ENCODE results near the gene GADD45G.

The GADD45G gene

DNA sequence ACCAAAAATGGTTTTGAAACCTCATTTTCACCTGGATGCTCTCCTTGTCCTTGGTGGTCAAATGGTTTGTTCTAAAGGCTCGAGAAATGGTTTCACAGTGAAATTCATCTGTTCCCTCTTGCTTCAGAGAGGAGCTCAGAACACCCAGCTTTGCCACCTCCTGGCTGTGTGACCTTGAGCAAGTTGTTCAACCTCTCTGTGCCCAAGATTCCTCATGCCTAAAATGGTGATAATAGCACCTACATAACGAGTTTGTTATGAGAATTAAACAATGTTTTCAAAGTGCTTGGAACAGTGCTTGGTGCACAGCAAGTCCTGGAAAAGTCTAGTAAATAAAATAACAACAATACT, 6.5 kb upstream of the GADD45G start:
- H3K27me3 Mint-ChIP-seq, result peaks cover 9 to 11% of the 10 kb centered on the region in 2 donors
- DNase-seq (no peak), ATAC-seq (replicated peaks) (no peak)
- no peak overlapping the region for H3K27ac Mint-ChIP-seq
- no peaks in the 10 kb centered on the region for H3K9me3 Mint-ChIP-seq
- peaks cover 0 to 5% of the 10 kb centered on the region in 2 donors for H3K4me1 Mint-ChIP-seq
- H3K36me3 Mint-ChIP-seq, result no peaks in the 10 kb centered on the region
- H3K4me3 Mint-ChIP-seq, result no peak overlapping the region

DNA sequence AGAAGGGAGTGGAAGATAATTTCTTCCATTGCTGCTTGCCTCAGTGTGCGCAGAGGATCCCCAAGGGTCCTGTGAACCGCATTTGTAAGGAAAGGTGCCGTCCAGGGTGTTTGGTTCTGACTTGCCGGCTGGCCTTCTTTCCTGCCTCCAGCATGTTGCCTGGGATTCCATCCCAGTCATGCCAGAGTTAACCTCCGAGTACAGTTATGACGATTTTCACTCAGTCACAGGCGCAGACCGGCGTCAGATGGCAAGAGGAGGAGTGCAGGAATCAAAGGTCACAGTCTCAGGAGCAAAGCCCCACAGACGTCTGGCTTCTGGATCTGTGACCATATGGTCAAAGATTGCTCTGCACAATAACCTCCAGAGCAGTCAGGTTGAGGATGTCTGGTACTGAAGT, 5.9 kb upstream of the GADD45G start:
- Mint-ChIP-seq H3K27ac (no peak overlapping the region), H3K4me1 (peaks cover 0 to 10% of the 10 kb centered on the region in 2 donors), H3K4me3 (no peak overlapping the region), H3K27me3 (peaks cover 6 to 11% of the 10 kb centered on the region in 2 donors), H3K9me3 (no peaks in the 10 kb centered on the region), H3K36me3 (no peaks in the 10 kb centered on the region)
- no peak for DNase-seq
- no peak for ATAC-seq (replicated peaks)

DNA sequence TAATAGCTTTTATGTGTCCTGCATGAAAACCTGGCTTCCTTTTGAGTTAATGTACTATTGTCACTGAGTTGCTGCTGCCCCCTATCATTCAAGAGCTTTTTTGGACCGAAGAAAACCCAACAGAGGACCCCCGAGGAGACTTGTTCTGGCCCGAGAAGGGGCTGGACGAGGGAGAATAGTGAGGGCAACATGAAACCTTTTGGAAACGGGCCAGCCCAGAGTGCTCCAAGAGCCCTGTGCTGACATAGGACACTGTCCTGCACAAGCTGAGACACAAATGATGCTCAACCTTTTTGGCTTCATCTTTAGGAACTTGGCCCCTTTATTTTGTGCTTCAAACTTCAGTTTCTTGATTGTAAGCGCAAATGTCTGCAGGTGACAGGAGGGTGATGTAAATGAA, 4.0 kb upstream of the GADD45G start:
- H3K4me3 Mint-ChIP-seq, result no peak overlapping the region
- no peak for ATAC-seq (replicated peaks)
- no peaks in the 10 kb centered on the region for H3K9me3 Mint-ChIP-seq
- H3K27ac Mint-ChIP-seq, result no peak overlapping the region
- peaks cover 7 to 22% of the 10 kb centered on the region in 2 donors for H3K4me1 Mint-ChIP-seq
- peaks cover 2 to 4% of the 10 kb centered on the region in 2 donors for H3K36me3 Mint-ChIP-seq
- peaks cover 0 to 5% of the 10 kb centered on the region in 2 donors for H3K27me3 Mint-ChIP-seq
- no peak for DNase-seq

DNA sequence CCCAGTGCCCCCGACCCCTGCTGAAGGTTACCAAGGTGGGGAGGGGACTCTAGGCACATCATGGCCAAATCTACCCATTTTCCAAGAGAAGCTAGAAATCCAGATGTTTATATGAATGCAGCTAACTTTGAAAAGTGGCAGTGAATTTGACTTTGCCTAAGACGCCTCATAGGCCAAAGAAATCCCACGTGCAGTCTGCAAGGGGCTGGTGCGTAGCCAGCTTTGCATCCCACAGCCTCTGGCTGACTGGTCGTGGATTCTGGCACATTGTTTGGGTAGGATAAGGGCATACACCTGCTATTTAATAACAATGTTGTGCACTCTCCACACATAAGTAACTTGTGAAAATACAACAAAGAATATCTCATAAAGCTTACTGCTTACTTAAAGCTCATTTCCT, 3.5 kb upstream of the GADD45G start:
- Mint-ChIP-seq H3K4me3 (no peak overlapping the region), H3K27ac (no peak overlapping the region), H3K27me3 (peaks cover 0 to 5% of the 10 kb centered on the region in 2 donors), H3K4me1 (peaks cover 11 to 27% of the 10 kb centered on the region in 2 donors), H3K9me3 (no peaks in the 10 kb centered on the region), H3K36me3 (peaks cover 4 to 6% of the 10 kb centered on the region in 2 donors)
- ATAC-seq (replicated peaks) (no peak), DNase-seq (no peak)

DNA sequence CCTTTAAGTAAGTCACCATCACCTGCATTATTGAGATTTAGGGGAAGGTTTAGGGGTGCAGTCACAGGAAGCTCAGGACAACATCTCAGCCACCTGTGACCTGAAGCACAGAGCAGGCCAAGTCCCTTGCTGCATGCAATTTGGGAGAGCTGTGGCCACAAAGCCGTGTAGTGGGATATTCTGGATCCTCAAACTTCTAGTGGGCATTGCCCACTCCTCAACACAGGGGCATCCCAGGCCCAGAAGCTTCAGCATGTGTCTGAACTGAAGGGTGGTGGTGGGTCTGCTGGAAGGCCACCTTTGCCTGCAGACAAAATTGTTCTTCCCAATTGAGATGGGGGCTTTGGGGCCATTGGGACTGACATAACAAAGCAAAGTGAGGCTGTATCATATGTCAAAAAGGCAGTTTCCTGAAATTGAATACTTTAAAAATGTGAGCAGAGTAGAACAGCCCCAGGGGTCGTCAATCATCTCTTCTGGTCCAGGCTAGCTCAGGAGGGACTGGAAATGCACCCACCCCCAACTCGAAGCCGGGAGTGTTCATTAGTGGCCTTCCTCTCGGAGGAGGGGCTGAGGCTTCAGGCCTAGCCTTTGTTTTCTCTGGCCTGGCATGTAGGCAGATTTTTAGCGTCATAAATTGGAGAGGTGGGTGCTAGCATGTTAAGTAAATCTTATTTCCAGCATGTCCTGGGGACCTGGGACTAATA, 2.8 kb upstream of the GADD45G start:
- peaks cover 0 to 5% of the 10 kb centered on the region in 2 donors for H3K27me3 Mint-ChIP-seq
- H3K27ac Mint-ChIP-seq, result no peak overlapping the region
- H3K4me3 Mint-ChIP-seq, result no peak overlapping the region
- H3K9me3 Mint-ChIP-seq, result no peaks in the 10 kb centered on the region
- peaks cover 9 to 10% of the 10 kb centered on the region in 2 donors for H3K36me3 Mint-ChIP-seq
- ATAC-seq (replicated peaks) (no peak), DNase-seq (no peak)
- H3K4me1 Mint-ChIP-seq, result peaks cover 18 to 34% of the 10 kb centered on the region in 2 donors

DNA sequence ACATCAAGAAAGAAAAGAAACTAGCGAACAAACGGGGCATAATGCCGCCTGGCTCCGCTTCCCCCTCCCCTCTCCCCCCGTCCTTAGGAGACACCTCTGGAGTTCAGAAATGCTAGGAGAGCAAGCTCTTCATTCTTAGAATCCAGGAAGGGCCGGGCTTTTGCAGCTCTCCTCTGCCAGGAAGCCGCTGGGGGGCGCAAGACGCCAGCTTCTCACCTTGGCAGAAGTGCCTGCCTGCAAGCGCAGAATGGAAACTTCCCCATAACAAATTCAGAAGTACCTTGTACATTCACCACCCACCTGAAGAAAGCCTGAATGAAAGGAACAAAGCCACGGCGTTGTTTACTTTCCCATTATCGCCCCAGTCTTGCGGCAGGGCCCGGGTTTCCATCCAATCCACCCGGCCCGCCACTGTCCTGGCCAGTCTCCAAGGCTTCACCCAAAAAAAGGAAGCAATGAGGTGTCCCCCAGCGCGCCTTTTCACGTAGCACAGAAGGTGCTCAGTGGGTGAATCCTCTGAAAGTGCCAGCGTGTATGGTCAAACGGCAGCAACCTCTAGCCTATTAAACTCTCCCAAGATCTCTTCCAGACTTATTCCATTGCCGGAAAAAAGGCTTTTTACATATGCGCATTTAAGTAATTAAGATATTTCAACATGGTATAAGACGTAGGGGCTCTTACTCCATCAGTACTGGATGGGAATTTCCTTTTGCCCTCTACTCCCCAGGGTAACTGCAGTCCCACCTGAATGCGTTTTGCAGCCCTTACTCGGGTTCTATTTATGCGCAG, 1.6 kb upstream of the GADD45G start:
- ATAC-seq (replicated peaks) (peak; percentile 40 to 42), DNase-seq (peak; percentile 79)
- Mint-ChIP-seq H3K27me3 (peaks cover 0 to 5% of the 10 kb centered on the region in 2 donors), H3K27ac (peak overlapping the region; percentile 79), H3K4me1 (peaks cover 18 to 34% of the 10 kb centered on the region in 2 donors), H3K9me3 (no peaks in the 10 kb centered on the region), H3K4me3 (peak overlapping the region; percentile 87 to 92), H3K36me3 (peaks cover 9 to 10% of the 10 kb centered on the region in 2 donors)

DNA sequence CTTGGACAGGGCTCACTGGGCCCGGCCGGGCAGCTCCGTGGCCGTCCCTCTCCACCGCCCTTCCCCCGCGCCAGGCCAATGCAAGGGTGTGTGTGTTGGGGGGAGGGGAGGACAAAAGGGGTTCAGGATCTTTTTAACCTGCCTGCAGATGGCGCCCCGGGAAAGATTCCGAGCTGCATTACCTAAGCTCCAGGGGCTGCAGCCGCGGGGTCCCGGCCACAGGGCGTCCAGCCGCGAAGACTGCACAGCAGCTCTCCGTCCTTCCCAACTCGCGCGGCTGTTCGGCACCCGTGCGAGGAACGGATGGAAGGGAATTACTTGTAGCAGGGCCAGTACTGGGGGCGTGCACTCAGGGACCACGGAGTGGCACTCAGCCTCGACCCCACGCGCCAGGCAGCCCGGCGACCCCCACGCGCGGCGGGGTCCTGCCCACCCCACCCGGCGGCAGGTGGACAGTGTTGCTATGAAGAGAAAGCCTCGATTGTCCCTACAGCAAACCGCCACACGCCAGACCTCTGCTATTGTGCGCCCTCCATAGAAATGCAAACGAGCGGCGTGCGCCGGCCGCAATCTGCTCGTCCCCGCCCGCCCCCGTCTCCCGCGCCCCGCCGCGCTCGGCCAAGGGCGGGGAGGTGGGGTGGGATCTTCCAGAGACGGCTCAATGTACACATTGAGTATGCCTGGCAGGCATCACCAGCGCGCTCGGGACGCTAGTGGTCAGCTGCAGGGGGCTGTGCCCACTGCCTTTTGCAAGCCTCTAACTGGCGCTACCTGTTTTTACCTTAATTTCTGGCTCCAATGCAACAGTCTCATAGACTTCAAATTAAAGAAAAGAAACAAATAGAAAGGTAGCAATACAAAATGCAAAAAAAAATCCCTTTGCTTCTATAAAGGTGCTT, 796 bp upstream of the GADD45G start:
- Mint-ChIP-seq H3K36me3 (peaks cover 9 to 10% of the 10 kb centered on the region in 2 donors), H3K4me3 (peak overlapping the region; percentile 87 to 92), H3K27ac (peak overlapping the region; percentile 59), H3K27me3 (peaks cover 0 to 5% of the 10 kb centered on the region in 2 donors), H3K4me1 (peaks cover 18 to 34% of the 10 kb centered on the region in 2 donors), H3K9me3 (no peaks in the 10 kb centered on the region)
- peak; percentile 43 for DNase-seq
- peak; percentile 1 to 10 for ATAC-seq (replicated peaks)

DNA sequence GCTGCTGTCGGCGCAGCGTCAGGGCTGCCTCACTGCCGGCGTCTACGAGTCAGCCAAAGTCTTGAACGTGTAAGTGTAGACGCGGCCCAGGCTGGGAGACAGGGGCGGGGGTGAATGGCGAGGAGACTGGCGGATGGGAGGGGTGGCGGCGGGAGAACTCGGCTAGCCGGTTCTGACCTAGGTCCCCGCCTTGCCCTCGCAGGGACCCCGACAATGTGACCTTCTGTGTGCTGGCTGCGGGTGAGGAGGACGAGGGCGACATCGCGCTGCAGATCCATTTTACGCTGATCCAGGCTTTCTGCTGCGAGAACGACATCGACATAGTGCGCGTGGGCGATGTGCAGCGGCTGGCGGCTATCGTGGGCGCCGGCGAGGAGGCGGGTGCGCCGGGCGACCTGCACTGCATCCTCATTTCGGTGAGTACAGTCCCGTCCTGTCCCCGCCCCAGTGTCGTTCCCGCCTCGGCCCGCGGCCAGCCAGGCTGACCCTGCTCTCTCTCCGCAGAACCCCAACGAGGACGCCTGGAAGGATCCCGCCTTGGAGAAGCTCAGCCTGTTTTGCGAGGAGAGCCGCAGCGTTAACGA, 745 bp downstream of the GADD45G start:
- peaks cover 9 to 10% of the 10 kb centered on the region in 2 donors for H3K36me3 Mint-ChIP-seq
- DNase-seq, result peak; percentile 49
- peak overlapping the region; percentile 87 to 91 for H3K4me3 Mint-ChIP-seq
- ATAC-seq (replicated peaks), result peak; percentile 47
- peaks cover 18 to 34% of the 10 kb centered on the region in 2 donors for H3K4me1 Mint-ChIP-seq
- no peaks in the 10 kb centered on the region for H3K9me3 Mint-ChIP-seq
- H3K27me3 Mint-ChIP-seq, result peaks cover 8 to 9% of the 10 kb centered on the region in 2 donors
- peak overlapping the region; percentile 92 for H3K27ac Mint-ChIP-seq

DNA sequence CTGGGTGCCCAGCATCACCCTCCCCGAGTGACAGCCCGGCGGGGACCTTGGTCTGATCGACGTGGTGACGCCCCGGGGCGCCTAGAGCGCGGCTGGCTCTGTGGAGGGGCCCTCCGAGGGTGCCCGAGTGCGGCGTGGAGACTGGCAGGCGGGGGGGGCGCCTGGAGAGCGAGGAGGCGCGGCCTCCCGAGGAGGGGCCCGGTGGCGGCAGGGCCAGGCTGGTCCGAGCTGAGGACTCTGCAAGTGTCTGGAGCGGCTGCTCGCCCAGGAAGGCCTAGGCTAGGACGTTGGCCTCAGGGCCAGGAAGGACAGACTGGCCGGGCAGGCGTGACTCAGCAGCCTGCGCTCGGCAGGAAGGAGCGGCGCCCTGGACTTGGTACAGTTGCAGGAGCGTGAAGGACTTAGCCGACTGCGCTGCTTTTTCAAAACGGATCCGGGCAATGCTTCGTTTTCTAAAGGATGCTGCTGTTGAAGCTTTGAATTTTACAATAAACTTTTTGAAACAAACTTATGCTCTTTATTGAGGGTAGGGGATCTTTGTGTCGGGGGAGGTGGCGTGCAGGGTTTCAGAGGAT, 1.3 kb downstream of the GADD45G start:
- peak; percentile 21 to 25 for ATAC-seq (replicated peaks)
- Mint-ChIP-seq H3K27ac (peak overlapping the region; percentile 92), H3K4me3 (peak overlapping the region; percentile 87 to 91), H3K9me3 (no peaks in the 10 kb centered on the region), H3K27me3 (peaks cover 7 to 11% of the 10 kb centered on the region in 2 donors), H3K36me3 (peaks cover 9 to 10% of the 10 kb centered on the region in 2 donors), H3K4me1 (peaks cover 18 to 34% of the 10 kb centered on the region in 2 donors)
- peak; percentile 23 for DNase-seq

DNA sequence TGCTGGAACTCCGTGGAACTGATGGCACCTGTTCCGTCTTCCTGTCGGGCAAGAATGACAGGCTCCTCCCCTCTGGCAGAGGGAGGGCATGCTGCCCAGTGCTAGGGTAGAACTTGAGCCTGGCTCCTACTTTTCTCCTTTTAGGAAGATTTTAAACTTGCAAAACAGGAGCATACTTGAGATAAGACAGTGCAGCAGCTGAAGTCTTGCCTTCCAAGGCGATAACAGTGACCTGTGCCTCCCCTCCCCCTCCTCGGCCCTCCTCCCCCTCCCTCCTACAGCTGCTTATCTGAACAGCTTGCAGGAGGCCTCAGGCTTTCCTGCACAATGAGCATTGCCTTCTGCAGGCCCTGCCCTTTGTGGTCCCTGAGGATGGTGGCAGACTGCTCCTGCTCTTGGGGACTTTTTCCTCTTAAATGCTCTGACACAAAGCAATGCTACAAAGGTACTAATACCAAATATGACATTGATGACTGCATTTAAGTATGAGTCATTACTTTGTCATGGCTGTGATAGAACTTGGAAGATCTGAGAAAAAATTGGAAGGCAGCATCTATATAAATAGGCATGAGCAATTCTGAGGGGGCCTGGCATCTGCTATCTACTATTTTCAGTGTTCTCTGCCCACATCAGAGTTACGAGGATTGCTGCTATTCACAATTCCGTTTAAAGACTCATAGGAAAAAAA, 2.0 kb downstream of the GADD45G start:
- peak in 1 of 2 donors; percentile 12 for ATAC-seq (replicated peaks)
- H3K9me3 Mint-ChIP-seq, result peaks cover 0 to 2% of the 10 kb centered on the region in 2 donors
- peaks cover 7 to 11% of the 10 kb centered on the region in 2 donors for H3K27me3 Mint-ChIP-seq

DNA sequence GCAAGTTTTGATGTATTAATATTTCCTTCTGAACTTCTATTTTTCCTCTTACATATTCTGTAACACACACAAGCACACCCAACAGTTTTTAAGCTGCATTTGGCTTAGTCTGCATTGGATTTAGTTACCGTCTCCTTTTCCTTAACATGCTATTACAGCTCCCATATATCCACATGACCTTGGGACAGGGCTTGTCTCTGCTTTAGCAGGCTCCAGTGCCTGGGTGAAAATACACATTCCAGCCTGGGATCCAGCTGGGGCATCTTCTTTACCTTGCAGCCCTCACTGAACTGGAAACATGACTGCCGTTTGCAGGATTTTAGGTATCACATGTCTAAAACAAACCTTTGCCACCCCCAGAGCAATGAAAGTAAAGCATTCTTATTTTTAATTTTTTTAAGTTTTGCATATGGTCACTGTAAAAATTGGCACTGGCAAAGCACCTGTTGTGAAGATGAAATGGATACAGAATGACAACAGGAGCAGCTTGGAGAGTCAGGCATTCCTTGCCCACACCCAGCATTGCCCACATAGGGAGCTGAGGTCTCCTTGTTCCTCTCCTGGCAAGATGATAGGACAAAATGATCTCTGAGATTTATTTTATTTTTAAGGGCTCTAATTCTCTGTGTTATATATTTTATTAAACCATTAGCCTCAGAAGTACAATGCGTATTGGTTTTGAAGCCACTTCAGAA, 4.0 kb downstream of the GADD45G start:
- Mint-ChIP-seq H3K9me3 (peaks cover 6 to 8% of the 10 kb centered on the region in 2 donors), H3K27me3 (peaks cover 7 to 19% of the 10 kb centered on the region in 2 donors), H3K4me1 (peaks cover 18 to 25% of the 10 kb centered on the region in 2 donors), H3K4me3 (no peak overlapping the region), H3K36me3 (peaks cover 9 to 10% of the 10 kb centered on the region in 2 donors), H3K27ac (no peak overlapping the region)
- no peak for DNase-seq
- no peak for ATAC-seq (replicated peaks)

More for the DNA sequence above, 2.0 kb downstream of the GADD45G start:
- Mint-ChIP-seq H3K27ac (peak overlapping the region; percentile 53), H3K4me3 (peak overlapping the region; percentile 87 to 91), H3K4me1 (peaks cover 18 to 34% of the 10 kb centered on the region in 2 donors), H3K36me3 (peaks cover 9 to 10% of the 10 kb centered on the region in 2 donors)
- no peak for DNase-seq

DNA sequence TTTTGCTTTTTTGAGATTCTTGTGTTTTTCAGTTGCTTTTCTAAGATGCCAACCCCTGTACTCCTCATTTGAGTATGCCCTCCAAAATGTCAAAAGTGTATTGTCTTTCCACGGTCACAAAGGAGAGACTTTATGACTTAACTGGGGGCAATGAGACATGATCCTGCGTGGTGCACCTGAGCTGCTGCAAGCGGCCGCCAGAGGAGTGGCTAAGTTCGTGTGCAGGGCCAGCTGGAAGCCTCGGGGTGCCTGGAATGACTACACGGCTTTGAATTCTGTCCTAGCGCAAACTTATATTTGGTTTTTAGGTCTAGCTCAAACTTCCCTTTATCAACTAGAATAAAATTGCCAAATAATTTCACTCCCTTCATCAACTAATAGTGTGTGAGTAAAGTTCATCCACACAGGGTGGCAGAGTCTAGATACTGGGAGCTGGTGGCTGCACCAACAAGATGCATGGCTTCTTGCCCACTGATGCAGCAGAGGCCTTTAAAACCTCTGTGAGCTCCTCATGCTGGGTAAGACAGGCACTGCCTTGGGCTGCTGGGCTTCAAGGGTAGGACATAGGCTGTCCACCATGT, 4.7 kb downstream of the GADD45G start:
- no peak overlapping the region for H3K27ac Mint-ChIP-seq
- DNase-seq, result no peak
- no peak overlapping the region for H3K4me3 Mint-ChIP-seq
- H3K4me1 Mint-ChIP-seq, result peaks cover 18 to 23% of the 10 kb centered on the region in 2 donors
- H3K27me3 Mint-ChIP-seq, result peaks cover 7 to 19% of the 10 kb centered on the region in 2 donors
- peaks cover 6 to 8% of the 10 kb centered on the region in 2 donors for H3K9me3 Mint-ChIP-seq
- ATAC-seq (replicated peaks), result no peak
- H3K36me3 Mint-ChIP-seq, result peaks cover 9 to 10% of the 10 kb centered on the region in 2 donors
